IMR-90 (cell line): ENCODE data around the gene KCNMA1. TPM values are rescaled to one million over a fixed set of nuclear protein-coding genes. Genes with fewer than 3 reads are reported as not detected.

ENCODE experiments used
- ATAC-seq: fragments of 200-7000 bp; cut with Tn5 transposase; 2 replicates; pipeline ENCODE4 v1.9.1; 2020; ENCODE audit warnings: low read depth, mild to moderate bottlenecking, moderate library complexity
- BruUV-seq: library from RNA; stranded (reverse); fragments of 400-500 nt; replicated peaks from 2 replicates; lab custom pipeline; 2021; lab: Mats Ljungman, UMichigan
- CTCF ChIA-PET: fragments of 300-600 bp; formaldehyde crosslinking; extraction: SDS; loops from one replicate; lab custom pipeline; 2021; ENCODE audit warnings: antibody characterized with exemption; lab: Yijun Ruan, JAX
- POLR2A ChIA-PET: fragments of 300-600 bp; sonication (Branson Sonifier 250); formaldehyde crosslinking; loops from one replicate; lab custom pipeline; 2022; ENCODE audit warnings: antibody characterized with exemption; ENCODE audit not compliant: unreplicated experiment; lab: Charles Lee
- DNase-seq: peaks from one replicate; pipeline ENCODE4 v3.0.0; 2013
- H2AFZ ChIP-seq: replicated peaks from 2 replicates; pipeline ENCODE3; 2013; ENCODE audit warnings: low read length, mild to moderate bottlenecking; ENCODE audit not compliant: poor library complexity
- H2AK5ac ChIP-seq: 2 replicates; pipeline ENCODE4 v1.6.1; 2013; ENCODE audit warnings: low read depth, low read length, inconsistent platforms
- H2AK9ac ChIP-seq: replicated peaks from 2 replicates; pipeline ENCODE3; 2013; ENCODE audit warnings: mild to moderate bottlenecking, low read depth, low read length, moderate library complexity; ENCODE audit not compliant: poor library complexity
- H2BK120ac ChIP-seq: 2 replicates; pipeline ENCODE4 v1.6.1; 2013; ENCODE audit warnings: low read depth, low read length, inconsistent platforms
- H2BK15ac ChIP-seq: 3 replicates; pipeline ENCODE4 v1.6.1; 2013; ENCODE audit warnings: low read depth, low read length, inconsistent platforms
- H2BK20ac ChIP-seq: 2 replicates; pipeline ENCODE4 v1.6.1; 2013; ENCODE audit warnings: low read depth, mild to moderate bottlenecking, inconsistent platforms, low read length, moderate library complexity
- H2BK5ac ChIP-seq: 2 replicates; pipeline ENCODE4 v1.6.1; 2013; ENCODE audit warnings: mild to moderate bottlenecking, low read depth, low read length, inconsistent platforms; ENCODE audit not compliant: poor library complexity, severe bottlenecking
- H3K14ac ChIP-seq: replicated peaks from 2 replicates; pipeline ENCODE4 v1.6.1; 2013; ENCODE audit warnings: low read depth, low read length, inconsistent platforms
- H3K18ac ChIP-seq: 2 replicates; pipeline ENCODE4 v1.6.1; 2013; ENCODE audit warnings: low read depth, low read length, control low read depth
- H3K23ac ChIP-seq: 2 replicates; pipeline ENCODE4 v1.6.1; 2013; ENCODE audit warnings: low read depth, low read length, inconsistent platforms
- H3K27ac ChIP-seq: 2 replicates; pipeline ENCODE4 v1.5.1; 2013; ENCODE audit warnings: mild to moderate bottlenecking, control low read depth, low read length; ENCODE audit not compliant: insufficient read depth
- H3K27me3 ChIP-seq: 2 replicates; pipeline ENCODE4 v1.6.1; 2013; ENCODE audit warnings: low read length; ENCODE audit not compliant: control insufficient read depth, insufficient read depth
- H3K36me3 ChIP-seq: 2 replicates; pipeline ENCODE4 v1.6.1; 2013; ENCODE audit warnings: low read length, mixed read lengths; ENCODE audit not compliant: control insufficient read depth, insufficient read depth
- H3K4ac ChIP-seq: 2 replicates; pipeline ENCODE4 v1.6.1; 2013; ENCODE audit warnings: low read depth, low read length, inconsistent platforms
- H3K4me1 ChIP-seq: 2 replicates; pipeline ENCODE4 v1.6.1; 2013; ENCODE audit warnings: low read length, mixed read lengths; ENCODE audit not compliant: control insufficient read depth, insufficient read depth
- H3K4me2 ChIP-seq: 2 replicates; pipeline ENCODE4 v1.6.1; 2013; ENCODE audit warnings: low read depth, mild to moderate bottlenecking, control low read depth, low read length, moderate library complexity
- H3K4me3 ChIP-seq: 2 replicates; pipeline ENCODE4 v1.5.1; 2013; ENCODE audit warnings: low read depth, mild to moderate bottlenecking, control low read depth, low read length, moderate library complexity; ENCODE audit not compliant: insufficient read depth
- H3K56ac ChIP-seq: 2 replicates; pipeline ENCODE4 v1.6.1; 2013; ENCODE audit warnings: low read length, inconsistent platforms; ENCODE audit not compliant: insufficient read depth; ENCODE audit errors: extremely low read depth
- H3K79me1 ChIP-seq, 2 experiments: 2 replicates each; pipeline ENCODE4 v1.6.1; 2013; ENCODE audit warnings: low read length in 2 of 2, inconsistent platforms in 1 of 2, low read depth in 1 of 2
- H3K9ac ChIP-seq: 2 replicates; pipeline ENCODE4 v1.6.1; 2013; ENCODE audit warnings: low read depth, low read length, control low read depth
- H3K9me1 ChIP-seq: 2 replicates; pipeline ENCODE4 v1.6.1; 2013; ENCODE audit warnings: low read length, inconsistent platforms; ENCODE audit not compliant: insufficient read depth
- H3K9me3 ChIP-seq: 2 replicates; pipeline ENCODE4 v1.6.1; 2013; ENCODE audit warnings: low read length; ENCODE audit not compliant: control insufficient read depth, insufficient read depth
- H4K20me1 ChIP-seq: 2 replicates; pipeline ENCODE4 v1.6.1; 2013; ENCODE audit warnings: low read length, inconsistent platforms; ENCODE audit not compliant: insufficient read depth
- H4K5ac ChIP-seq: 2 replicates; pipeline ENCODE4 v1.6.1; 2013; ENCODE audit warnings: mild to moderate bottlenecking, low read depth, low read length, control low read depth
- H4K8ac ChIP-seq, 2 experiments: 2 replicates each; pipeline ENCODE4 v1.6.1; 2013; ENCODE audit warnings: low read depth in 2 of 2, low read length in 2 of 2, control low read depth in 1 of 2, inconsistent platforms in 1 of 2
- H4K91ac ChIP-seq: 2 replicates; pipeline ENCODE4 v1.6.1; 2013; ENCODE audit warnings: low read depth, low read length, inconsistent platforms; ENCODE audit not compliant: insufficient read depth
- CTCF ChIP-seq: conservative IDR thresholded peaks from 2 replicates; pipeline ENCODE4 v1.5.1; 2012; ENCODE audit warnings: mild to moderate bottlenecking, low read depth, low read length, improper control_type of control experiment
- MAZ ChIP-seq: IDR thresholded peaks from 2 replicates; pipeline ENCODE4 v1.6.1; 2012; ENCODE audit warnings: low read depth, mild to moderate bottlenecking, low read length, improper control_type of control experiment, moderate library complexity, borderline replicate concordance
- NFE2L2 ChIP-seq: fragments of 150-350 bp; IDR thresholded peaks from 2 replicates; pipeline ENCODE4 v1.6.1; 2016; ENCODE audit warnings: low read depth, mild to moderate bottlenecking, low read length
- POLR2A ChIP-seq: IDR thresholded peaks from 2 replicates; pipeline ENCODE4 v1.6.1; 2012; ENCODE audit warnings: mild to moderate bottlenecking, low read depth, low read length
- RAD21 ChIP-seq: IDR thresholded peaks from 2 replicates; pipeline ENCODE4 v1.6.1; 2012; ENCODE audit warnings: low read length, improper control_type of control experiment
- RCOR1 ChIP-seq: IDR thresholded peaks from 2 replicates; pipeline ENCODE4 v1.6.1; 2012; ENCODE audit warnings: mild to moderate bottlenecking, low read length, improper control_type of control experiment; ENCODE audit not compliant: insufficient replicate concordance
- SMC3 ChIP-seq: fragments of 150-350 bp; IDR thresholded peaks from 2 replicates; pipeline ENCODE4 v1.6.1; 2016; ENCODE audit warnings: low read depth, mild to moderate bottlenecking, antibody characterized with exemption, low read length, moderate library complexity
- WGBS, 2 experiments: methylation state at CpG; one replicate each; pipeline versions ENCODE4 v1.1.5 to v1.1.7; 2013; ENCODE audit warnings: missing lambda C conversion rate in 2 of 2; ENCODE audit not compliant: insufficient read length in 1 of 2; ENCODE audit errors: extremely low coverage in 2 of 2; 5-methylcytosine and 5-hydroxymethylcytosine counted together
- dilution Hi-C: fragments of 300-500 bp; cut with HindIII; formaldehyde crosslinking; loops from one replicate; pipeline ENCODE4 v1.14.3; 2018; ENCODE audit warnings: low sequenced_read_pairs; ENCODE audit not compliant: unreplicated experiment
- in situ Hi-C: fragments of 300-500 bp; cut with MboI; formaldehyde crosslinking; loops from 3 replicates; pipeline ENCODE4 v1.14.3; 2019; ENCODE audit warnings: low sequenced_read_pairs, inconsistent platforms, mixed read lengths
- intact Hi-C: fragments of 100-400 bp; cut with micrococcal nuclease; formaldehyde crosslinking; loops from 2 replicates; pipeline ENCODE4 v1.10.0; 2022
- polyA plus RNA-seq, 3 experiments: library from polyadenylated mRNA; depleted of rRNA; stranded (reverse); fragments of >200 nt; gene quantifications; 2 replicates each; pipeline ENCODE4 v1.2.3, GENCODE V29; 2012; ENCODE audit warnings: low replicate concordance in 1 of 3
- total RNA-seq: library from RNA; depleted of rRNA; stranded (reverse); fragments of >200 nt; gene quantifications from 2 replicates; pipeline ENCODE4 v1.2.3, GENCODE V29; 2012

KCNMA1 gene
- total and polyA plus RNA-seq, 2 of the 4 experiments (the other 2 are of a cell fraction), result 25.6 to 29.6 TPM

- Histone ChIP-seq H3K4ac (no peak overlapping the region), H3K9ac (no peak overlapping the region), H2BK20ac (no peak overlapping the region), H4K20me1 (no peaks in the 10 kb centered on the region), H3K27ac (no peak overlapping the region), H4K91ac (no peak overlapping the region), H3K56ac (no peak overlapping the region), H3K14ac (no peak overlapping the region), H4K8ac (no peak overlapping the region), H2AFZ (no peak overlapping the region), H4K5ac (no peak overlapping the region), H3K4me2 (no peak overlapping the region), H3K23ac (no peak overlapping the region), H3K18ac (no peak overlapping the region), H3K9me1 (no peaks in the 10 kb centered on the region), H3K4me1 (no peaks in the 10 kb centered on the region), H2AK5ac (no peak overlapping the region), H3K4me3 (no peak overlapping the region), H3K79me1 (no peaks in the 10 kb centered on the region), H3K27me3 (peaks cover 6% of the 10 kb centered on the region), H2AK9ac (no peak overlapping the region), H2BK15ac (no peak overlapping the region), H3K36me3 (no peaks in the 10 kb centered on the region), H2BK5ac (no peak overlapping the region), H2BK120ac (no peak overlapping the region), H3K9me3 (no peaks in the 10 kb centered on the region)
- in situ Hi-C loops, result no loop called here
- ChIA-PET CTCF (no interaction called here), POLR2A (no interaction called here)
- WGBS, 2 experiments, result no CpG with 5 or more reads among the region's 1 CpG
- TF ChIP-seq CTCF, result no peak
- TF ChIP-seq RAD21, result no peak
- no peak for TF ChIP-seq NFE2L2
- TF ChIP-seq RCOR1, result no peak
- TF ChIP-seq MAZ, result no peak
- TF ChIP-seq SMC3, result no peak
- TF ChIP-seq POLR2A, result no peak
- no peak for ATAC-seq
- dilution Hi-C loops, result no loop called here
- no peak for DNase-seq
- intact Hi-C loops, result no loop called here
- BruUV-seq, result no TSS peak
Observed at GRCh38 chr10:76874176-76874575, 763.4 kb downstream of the KCNMA1 start.
